Body of pancreas (tissue), 4 donors: ENCODE data around the gene GALM. TPM values are rescaled to one million over a fixed set of nuclear protein-coding genes. Genes with fewer than 3 reads are reported as not detected.
"Not testable (repeated sequence)": the region's sequence is repeated elsewhere in the genome, so short reads cannot be mapped to it uniquely, and the experiment has no call there.

Experiments
- ATAC-seq: fragments of 150-250 bp; one replicate; pipeline ENCODE4 v1.9.1; 2016
- DNase-seq, 4 donors: peaks; one replicate each; pipeline ENCODE4 v3.0.0-alpha.2; 2019
- H3K27ac ChIP-seq, 4 donors: fragments of 200-600 bp; sonication (generic); 1 replicate in 3 of 4; 2 replicates in 1 of 4; pipeline versions ENCODE4 v1.5.1 to v1.6.1; 2016 to 2019; ENCODE audit warnings: mild to moderate bottlenecking in 1 of 4, mixed read lengths in 1 of 4, moderate library complexity in 1 of 4
- H3K27me3 ChIP-seq, 2 donors: fragments of 200-600 bp; sonication (generic); one replicate each; pipeline ENCODE4 v1.6.0; 2016; ENCODE audit warnings: mild to moderate bottlenecking in 1 of 2
- H3K36me3 ChIP-seq, 2 donors: fragments of 200-600 bp; sonication (generic); replicated peaks in 1 of 2; 2 replicates each; pipeline ENCODE4 v1.5.1; 2016; ENCODE audit warnings: low read depth in 2 of 2; ENCODE audit not compliant: insufficient read depth in 1 of 2
- H3K4me1 ChIP-seq: fragments of 200-600 bp; sonication (generic); one replicate; pipeline ENCODE4 v1.6.0; 2016
- H3K4me3 ChIP-seq, 2 donors: fragments of 200-600 bp; sonication (generic); 1 replicate in 1 of 2; 2 replicates in 1 of 2; pipeline ENCODE4 v1.5.1; 2016 to 2019
- H3K9me3 ChIP-seq, 3 donors: fragments of 200-600 bp; sonication (generic); 1 replicate in 2 of 3; 2 replicates in 1 of 3; pipeline ENCODE4 v1.5.1; 2016
- CTCF ChIP-seq, 7 experiments: fragments of 450-650 bp in 4 of 7; fragments of 200-600 bp in 3 of 7; sonication (generic) in 3 of 7; IDR thresholded peaks; one replicate each; pipeline ENCODE4 v1.5.1; 2016 to 2019; ENCODE audit warnings: antibody characterized with exemption in 7 of 7
- POLR2A ChIP-seq, 3 donors: fragments of 450-650 bp; IDR thresholded peaks; one replicate each; pipeline ENCODE4 v1.6.1; 2016; ENCODE audit warnings: antibody characterized with exemption in 3 of 3, mild to moderate bottlenecking in 2 of 3
- WGBS, 2 donors: methylation state at CpG; one replicate each; pipeline ENCODE4 v1.1.5; 2017; 5-methylcytosine and 5-hydroxymethylcytosine counted together
- intact Hi-C: fragments of 100-400 bp; cut with DNase I; formaldehyde crosslinking; loops from one replicate; pipeline ENCODE4 v1.15.1; 2023
- total RNA-seq, 2 donors: library from RNA; depleted of rRNA; stranded (reverse); fragments of >200 nt; gene quantifications; one replicate each; pipeline ENCODE4 v1.1.0, GENCODE V29; 2016

GALM gene
- total RNA-seq, 2 donors from 2014 or later, result 7.5 to 20.4 TPM

DNA sequence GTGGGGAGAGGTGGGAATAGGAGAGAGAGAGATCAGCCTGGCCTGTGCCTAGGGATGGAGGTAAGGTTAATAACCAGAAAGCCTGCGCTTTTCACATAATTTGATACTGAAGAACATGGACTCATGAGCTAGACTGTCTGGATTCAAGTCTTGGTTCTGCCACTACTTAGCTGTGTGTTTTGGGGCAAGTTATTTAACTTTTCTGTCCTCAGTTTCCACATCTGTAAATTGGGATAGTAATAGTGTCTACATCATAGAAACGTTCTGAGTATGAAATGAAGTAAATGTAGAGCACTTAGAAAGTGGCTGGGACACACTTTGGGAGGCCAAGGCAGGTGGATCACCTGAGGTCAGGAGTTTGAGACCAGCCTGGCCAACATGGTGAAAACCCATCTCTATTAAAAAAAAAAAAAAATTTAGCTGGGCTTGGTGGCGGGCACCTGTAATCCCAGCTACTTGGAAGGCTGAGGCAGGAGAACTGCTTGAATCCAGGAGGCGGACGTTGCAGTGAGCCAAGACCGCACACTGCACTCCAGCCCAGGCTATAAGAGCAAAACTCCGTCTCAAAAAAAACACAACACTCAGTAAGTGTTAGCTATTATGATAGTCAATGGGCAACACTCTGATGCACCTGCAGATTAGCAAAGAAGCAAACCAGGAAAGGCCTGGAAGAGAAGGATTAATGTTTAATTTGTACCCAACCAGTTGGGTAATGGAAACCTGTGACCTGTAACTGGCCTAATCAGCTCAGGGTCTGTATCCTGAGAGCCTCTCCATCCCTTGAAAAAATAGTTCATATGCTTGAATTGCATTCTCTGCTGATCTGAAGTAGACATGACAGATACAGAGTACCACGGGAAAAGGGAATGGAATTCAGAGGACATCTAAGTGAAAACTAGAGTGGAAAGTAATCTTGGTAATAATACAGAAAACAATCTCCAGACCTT is 6.8 kb downstream of the GALM start:
- ATAC-seq, result no peak
- intact Hi-C loops, result no loop called here

DNA sequence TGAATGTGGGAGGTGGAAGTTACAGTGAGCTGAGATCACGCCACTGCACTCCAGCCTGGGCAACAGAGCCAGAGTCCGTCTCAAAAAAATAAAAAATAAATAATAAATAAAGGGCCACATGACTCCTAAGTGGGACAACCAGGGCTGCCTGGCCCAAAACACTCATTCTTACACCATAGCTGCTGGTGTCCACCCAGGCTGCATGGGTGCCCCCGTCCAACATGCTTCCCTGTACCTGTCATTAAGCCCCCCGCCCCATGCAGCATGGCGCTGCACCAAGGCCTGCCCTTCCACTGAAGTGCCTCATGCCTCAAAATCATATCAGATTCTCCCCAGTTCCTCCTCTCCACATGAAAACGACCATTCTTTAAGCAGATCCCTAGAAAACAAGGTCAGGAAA is 10.8 kb downstream of the GALM start:
- Histone ChIP-seq H3K27me3 (no peaks in the 10 kb centered on the region), H3K4me3 (no peak overlapping the region), H3K36me3 (peaks cover 0 to 9% of the 10 kb centered on the region in 2 donors), H3K9me3 (no peaks in the 10 kb centered on the region), H3K4me1 (no peaks in the 10 kb centered on the region), H3K27ac (no peak overlapping the region)
- WGBS, 2 donors, result 86 to 89% methylated on average over 6 of the region's 6 CpGs
- no peak for TF ChIP-seq POLR2A (IDR thresholded peaks at IDR 0.05)
- no peak for TF ChIP-seq CTCF (IDR thresholded peaks at IDR 0.05)
- DNase-seq (no peak), ATAC-seq (no peak)
- intact Hi-C loops, result no loop called here

More for the DNA sequence above, 6.8 kb downstream of the GALM start:
- peaks cover 0 to 5% of the 10 kb centered on the region in 2 donors for H3K36me3 ChIP-seq
- no peak overlapping the region for H3K4me3 ChIP-seq
- no peak for DNase-seq
- WGBS, 2 donors, result 83 to 90% methylated on average over 8 of the region's 8 CpGs
- H3K27ac ChIP-seq, result no peak overlapping the region
- TF ChIP-seq CTCF (IDR thresholded peaks at IDR 0.05), result no peak
- TF ChIP-seq POLR2A (IDR thresholded peaks at IDR 0.05), result no peak
- H3K27me3 ChIP-seq, result no peaks in the 10 kb centered on the region
- no peaks in the 10 kb centered on the region for H3K9me3 ChIP-seq
- H3K4me1 ChIP-seq, result peaks cover 14% of the 10 kb centered on the region

GRCh38 chr2:38680868-38681267 is 15.0 kb downstream of the GALM start:
- H3K4me3 ChIP-seq, intact Hi-C loops, H3K9me3 ChIP-seq, ATAC-seq, DNase-seq, H3K27ac ChIP-seq, H3K27me3 ChIP-seq: not testable (repeated sequence)
- peaks cover 0 to 10% of the 10 kb centered on the region in 2 donors for H3K36me3 ChIP-seq
- 97 to 99% methylated on average over 5 of the region's 5 CpGs for WGBS, 2 donors
- H3K4me1 ChIP-seq, result peaks cover 16% of the 10 kb centered on the region

- peaks cover 0 to 5% of the 10 kb centered on the region in 2 donors for H3K36me3 ChIP-seq
- TF ChIP-seq POLR2A (IDR thresholded peaks at IDR 0.05), result no peak
- TF ChIP-seq CTCF (IDR thresholded peaks at IDR 0.05), result no peak
- H3K27ac ChIP-seq, result no peak overlapping the region
- no peaks in the 10 kb centered on the region for H3K27me3 ChIP-seq
- 91 to 98% methylated on average over 2 of the region's 2 CpGs for WGBS, 2 donors
- intact Hi-C loops, result no loop called here
- no peaks in the 10 kb centered on the region for H3K9me3 ChIP-seq
- no peak for DNase-seq
- ATAC-seq, result no peak
- no peak overlapping the region for H3K4me3 ChIP-seq
- peaks cover 29% of the 10 kb centered on the region for H3K4me1 ChIP-seq
Observed at GRCh38 chr2:38682008-38682575, 16.2 kb downstream of the GALM start.

- H3K4me1 ChIP-seq, result peaks cover 30% of the 10 kb centered on the region
- intact Hi-C loops, ATAC-seq, H3K36me3 ChIP-seq, DNase-seq, H3K4me3 ChIP-seq, H3K27me3 ChIP-seq, H3K9me3 ChIP-seq, H3K27ac ChIP-seq: not testable (repeated sequence)
- 89 to 90% methylated on average over 10 of the region's 10 CpGs for WGBS, 2 donors
Observed at GRCh38 chr2:38682620-38683019, 16.7 kb downstream of the GALM start.
